ENCODE results near the gene NPPB. TPM values are rescaled to one million over a fixed set of nuclear protein-coding genes. Genes with fewer than 3 reads are reported as not detected.
A peak's percentile ranks its signal among the peaks of the same experiment; 100 is the strongest.

Gene NPPB
- total and polyA plus RNA-seq, 2 of the 8 experiments (the other 6 are each of a cell fraction or from before 2014, with no cell fraction given): 0.36 to 0.91 TPM

GRCh38 chr1:11907275-11908094 lies 48.7 kb upstream of the NPPB start (continued):
- TF ChIP-seq CBX8 (IDR thresholded peaks at IDR 0.05; ENCODE audit: borderline replicate concordance, low read depth, low read length) (no peak), NRF1 (IDR thresholded peaks at IDR 0.05; ENCODE audit: low read depth, low read length) (no peak), MAFK (IDR thresholded peaks at IDR 0.05; ENCODE audit: low read depth, low read length) (0 out of 2 replicates have a peak, but pooled peaks have one; percentile 9)

Data from H1 (cell line).